ENCODE data around the gene SMR3B.

SMR3B gene

GRCh38 chr4:70437197-70437596 is 54.3 kb downstream of the SMR3B start:
- no peak for DNase-seq (ENCODE audit: extremely low read depth, low read depth)
- TF ChIP-seq CTCF (IDR thresholded peaks at IDR 0.05; ENCODE audit: low read depth, low read length, missing control alignments) = no peak
- no peak overlapping the region for H3K4me3 ChIP-seq (replicated peaks; ENCODE audit: low read depth, low read length)
